Urinary bladder (tissue), 4 donors: ENCODE measurements around the gene POGLUT2. TPM values are rescaled to one million over a fixed set of nuclear protein-coding genes. Genes with fewer than 3 reads are reported as not detected.
"Not testable (repeated sequence)": the region's sequence is repeated elsewhere in the genome, so short reads cannot be mapped to it uniquely, and the experiment has no call there.

Experiments used
- DNase-seq: peaks from one replicate; pipeline ENCODE4 v3.0.0-alpha.2; 2015; ENCODE audit errors: extremely low spot score
- H3K27ac ChIP-seq: one replicate; pipeline ENCODE4 v1.5.1; 2013; ENCODE audit warnings: low read depth, mild to moderate bottlenecking, moderate library complexity
- H3K36me3 ChIP-seq: one replicate; pipeline ENCODE4 v1.6.1; 2013; ENCODE audit warnings: mild to moderate bottlenecking, moderate library complexity; ENCODE audit not compliant: insufficient read depth
- H3K4me1 ChIP-seq: one replicate; pipeline ENCODE4 v1.6.1; 2013; ENCODE audit warnings: mild to moderate bottlenecking, moderate library complexity; ENCODE audit not compliant: insufficient read depth
- H3K4me3 ChIP-seq: one replicate; pipeline ENCODE4 v1.5.1; 2013; ENCODE audit warnings: low read depth, low read length
- WGBS: extraction: QIAGEN DNeasy Blood & Tissue Kit; methylation state at CpG from one replicate; pipeline ENCODE4 v1.1.7; 2013; 5-methylcytosine and 5-hydroxymethylcytosine counted together
- polyA plus RNA-seq: library from polyadenylated mRNA; stranded (reverse); fragments of 200-250 nt; gene quantifications from one replicate; pipeline ENCODE4 v1.2.3, GENCODE V29; 2013
- total RNA-seq: library from RNA; depleted of rRNA; stranded (reverse); fragments of >200 nt; gene quantifications from one replicate; pipeline ENCODE4 v1.2.3, GENCODE V29; 2014
- donor health status: healthy with polysubstance abuse.
- donor health status: healthy.

POGLUT2 gene
- total and polyA plus RNA-seq, 2 donors: 11.4 to 35.5 TPM

GRCh38 chr13:102788683-102789082 is 10.1 kb downstream of the POGLUT2 start:
- Histone ChIP-seq H3K4me3 (no peak overlapping the region), H3K4me1 (no peaks in the 10 kb centered on the region), H3K36me3 (peaks cover 3% of the 10 kb centered on the region), H3K27ac (no peak overlapping the region)
- no peak for DNase-seq
- WGBS: 99% methylated on average over 8 of the region's 8 CpGs

GRCh38 chr13:102784483-102784882 is 14.3 kb downstream of the POGLUT2 start:
- Histone ChIP-seq H3K4me1 (no peaks in the 10 kb centered on the region), H3K36me3 (peaks cover 1% of the 10 kb centered on the region), H3K27ac (no peak overlapping the region), H3K4me3 (no peak overlapping the region)
- DNase-seq: no peak
- 85% methylated on average over 3 of the region's 3 CpGs for WGBS

GRCh38 chr13:102781591-102781990 is 17.2 kb downstream of the POGLUT2 start:
- WGBS: 100% methylated on average over 1 of the region's 1 CpG
- DNase-seq: no peak
- Histone ChIP-seq H3K4me3 (no peak overlapping the region), H3K27ac (no peak overlapping the region), H3K36me3 (no peaks in the 10 kb centered on the region), H3K4me1 (no peaks in the 10 kb centered on the region)

- 48% methylated on average over 4 of the region's 4 CpGs for WGBS
- not testable (repeated sequence) for H3K4me1 ChIP-seq, H3K27ac ChIP-seq, H3K4me3 ChIP-seq, H3K36me3 ChIP-seq, DNase-seq
Observed at GRCh38 chr13:102780656-102781055, 18.1 kb downstream of the POGLUT2 start.

GRCh38 chr13:102779436-102780159 is 19.2 kb downstream of the POGLUT2 start:
- Histone ChIP-seq H3K27ac (no peak overlapping the region), H3K4me1 (no peaks in the 10 kb centered on the region), H3K4me3 (no peak overlapping the region), H3K36me3 (no peaks in the 10 kb centered on the region)
- 54% methylated on average over 5 of the region's 5 CpGs for WGBS
- DNase-seq: no peak

GRCh38 chr13:102777736-102778135 is 21.0 kb downstream of the POGLUT2 start:
- 86% methylated on average over 3 of the region's 3 CpGs for WGBS
- H3K36me3 ChIP-seq: no peaks in the 10 kb centered on the region
- no peak for DNase-seq
- no peak overlapping the region for H3K27ac ChIP-seq
- no peaks in the 10 kb centered on the region for H3K4me1 ChIP-seq
- no peak overlapping the region for H3K4me3 ChIP-seq

GRCh38 chr13:102776271-102776670 is 22.5 kb downstream of the POGLUT2 start:
- no peak overlapping the region for H3K4me3 ChIP-seq
- no peak for DNase-seq
- H3K36me3 ChIP-seq: no peaks in the 10 kb centered on the region
- WGBS: 87% methylated on average over 2 of the region's 2 CpGs
- H3K27ac ChIP-seq: no peak overlapping the region
- no peaks in the 10 kb centered on the region for H3K4me1 ChIP-seq

- H3K27ac ChIP-seq: no peak overlapping the region
- no peaks in the 10 kb centered on the region for H3K4me1 ChIP-seq
- H3K36me3 ChIP-seq: no peaks in the 10 kb centered on the region
- no peak overlapping the region for H3K4me3 ChIP-seq
- 89% methylated on average over 14 of the region's 14 CpGs for WGBS
- DNase-seq: no peak
Observed at GRCh38 chr13:102774591-102775520, 23.9 kb downstream of the POGLUT2 start.

- Histone ChIP-seq H3K4me3 (peak overlapping the region; percentile 67), H3K4me1 (no peaks in the 10 kb centered on the region), H3K27ac (peak overlapping the region; percentile 66), H3K36me3 (no peaks in the 10 kb centered on the region)
- WGBS: 67% methylated on average over 27 of the region's 27 CpGs
- no peak for DNase-seq
Observed at GRCh38 chr13:102774214-102774568, 24.6 kb downstream of the POGLUT2 start.

GRCh38 chr13:102773441-102774213 is 25.1 kb downstream of the POGLUT2 start, which contains the start of gene TEX30:
TSS of gene TEX30 (minus strand) at chr13:102773786. CDS start at chr13:102770026, 3,760 bp downstream.
- peak within 1 kb of the TSS; percentile 67 for H3K4me3 ChIP-seq
- H3K27ac ChIP-seq: peak within 1 kb of the TSS; percentile 66
- H3K4me1 ChIP-seq: no peaks in the 10 kb centered on the region
- 1% methylated on average over 85 of the region's 85 CpGs for WGBS
- no peaks in the 10 kb centered on the region for H3K36me3 ChIP-seq
- DNase-seq: peak; percentile 21

- DNase-seq: no peak
- Histone ChIP-seq H3K4me3 (no peak overlapping the region), H3K36me3 (no peaks in the 10 kb centered on the region), H3K27ac (no peak overlapping the region), H3K4me1 (no peaks in the 10 kb centered on the region)
- WGBS: 94% methylated on average over 16 of the region's 16 CpGs
Observed at GRCh38 chr13:102772042-102772425, 26.7 kb downstream of the POGLUT2 start.

- WGBS: 92% methylated on average over 6 of the region's 6 CpGs
- Histone ChIP-seq H3K4me1 (no peaks in the 10 kb centered on the region), H3K27ac (no peak overlapping the region), H3K4me3 (no peak overlapping the region), H3K36me3 (no peaks in the 10 kb centered on the region)
- no peak for DNase-seq
Observed at GRCh38 chr13:102771298-102772041, 27.3 kb downstream of the POGLUT2 start.

GRCh38 chr13:102770435-102770834 is 28.3 kb downstream of the POGLUT2 start:
- Histone ChIP-seq H3K4me1 (no peaks in the 10 kb centered on the region), H3K36me3 (no peaks in the 10 kb centered on the region), H3K4me3 (no peak overlapping the region), H3K27ac (no peak overlapping the region)
- WGBS: 89% methylated on average over 2 of the region's 2 CpGs
- no peak for DNase-seq
